HG02763 (cell line): ENCODE measurements around the gene ME3.

ENCODE experiments used
- ATAC-seq: cut with Tn5 transposase; IDR thresholded peaks from one replicate; pipeline ENCODE4 v1.9.1; 2021; ENCODE audit warnings: mild to moderate bottlenecking, moderate library complexity; ENCODE audit not compliant: unreplicated experiment

Gene ME3

GRCh38 chr11:86497310-86497709 is 175.1 kb downstream of the ME3 start:
- ATAC-seq, result no peak

GRCh38 chr11:86495351-86495750 is 177.1 kb downstream of the ME3 start:
- no peak for ATAC-seq

- no peak for ATAC-seq
These were observed 179.9 kb downstream of the ME3 start for GRCh38 chr11:86492370-86493010.

GRCh38 chr11:86491027-86491426 is 181.4 kb downstream of the ME3 start:
- no peak for ATAC-seq

GRCh38 chr11:86490582-86490981 is 181.8 kb downstream of the ME3 start:
- no peak for ATAC-seq

- ATAC-seq, result no peak
These were observed 183.0 kb downstream of the ME3 start for GRCh38 chr11:86489442-86489841.

- ATAC-seq, result no peak
These were observed 183.9 kb downstream of the ME3 start for GRCh38 chr11:86488553-86488952.

- ATAC-seq, result no peak
These were observed 184.7 kb downstream of the ME3 start for GRCh38 chr11:86487671-86488070.

GRCh38 chr11:86486261-86487030 is 186.0 kb downstream of the ME3 start:
- no peak for ATAC-seq

- ATAC-seq, result no peak
These were observed 187.6 kb downstream of the ME3 start for GRCh38 chr11:86484795-86485166.

- ATAC-seq, result no peak
These were observed 188.2 kb downstream of the ME3 start for GRCh38 chr11:86483940-86484794.

GRCh38 chr11:86483610-86483939 is 188.8 kb downstream of the ME3 start:
- ATAC-seq, result no peak

- ATAC-seq, result no peak
These were observed 189.7 kb downstream of the ME3 start for GRCh38 chr11:86482692-86483091.

GRCh38 chr11:86481399-86481798 is 191.0 kb downstream of the ME3 start:
- ATAC-seq, result no peak

GRCh38 chr11:86478348-86478747 is 194.1 kb downstream of the ME3 start:
- ATAC-seq, result no peak

- no peak for ATAC-seq
These were observed 194.8 kb downstream of the ME3 start for GRCh38 chr11:86477495-86478155.

GRCh38 chr11:86476109-86476861 is 196.1 kb downstream of the ME3 start:
- no peak for ATAC-seq

- ATAC-seq, result no peak
These were observed 197.4 kb downstream of the ME3 start for GRCh38 chr11:86475027-86475426.

- ATAC-seq, result no peak
These were observed 198.2 kb downstream of the ME3 start for GRCh38 chr11:86473991-86474833.
